PC-3 (cell line): Measurements from ENCODE around the gene NDUFA13. TPM values are rescaled to one million over a fixed set of nuclear protein-coding genes. Genes with fewer than 3 reads are reported as not detected.

Experiments
- ATAC-seq: fragments of 200-7000 bp; cut with Tn5 transposase; 2 replicates; pipeline ENCODE4 v1.9.1; 2020; ENCODE audit warnings: mild to moderate bottlenecking, moderate library complexity
- BruUV-seq: library from RNA; stranded (reverse); fragments of 400-500 nt; replicated peaks from 2 replicates; lab custom pipeline; 2021; lab: Mats Ljungman, UMichigan
- CTCF ChIA-PET: fragments of 300-600 bp; sonication (Branson Sonifier 250); formaldehyde crosslinking; loops from one replicate; lab custom pipeline; 2022; ENCODE audit warnings: antibody characterized with exemption; lab: Charles Lee
- POLR2A ChIA-PET: fragments of 300-600 bp; sonication (Branson Sonifier 250); formaldehyde crosslinking; loops from one replicate; lab custom pipeline; 2022; ENCODE audit warnings: antibody characterized with exemption; ENCODE audit not compliant: unreplicated experiment; lab: Charles Lee
- DNase-seq: peaks from one replicate; pipeline ENCODE4 v3.0.0-alpha.2; 2015
- H2AFZ ChIP-seq: fragments of 300-600 bp; sonication (generic); 2 replicates; pipeline ENCODE4 v1.6.0; 2016; ENCODE audit warnings: antibody characterized with exemption, low read length
- H3F3A ChIP-seq: fragments of 300-600 bp; sonication (generic); one replicate; pipeline ENCODE4 v1.6.0; 2017; ENCODE audit warnings: antibody characterized with exemption, low read length, control low read depth, mild to moderate bottlenecking; ENCODE audit not compliant: unreplicated experiment
- H3K27ac ChIP-seq: fragments of 300-600 bp; sonication (generic); 2 replicates; pipeline ENCODE4 v1.5.1; 2016; ENCODE audit warnings: mild to moderate bottlenecking, low read length
- H3K27me3 ChIP-seq: fragments of 300-600 bp; sonication (generic); 2 replicates; pipeline ENCODE4 v1.6.1; 2016; ENCODE audit warnings: low read length, mixed read lengths
- H3K36me3 ChIP-seq: fragments of 300-600 bp; sonication (generic); 2 replicates; pipeline ENCODE4 v1.6.1; 2016; ENCODE audit warnings: low read depth, mixed run types, low read length, mixed read lengths
- H3K4me1 ChIP-seq: fragments of 300-600 bp; sonication (generic); 2 replicates; pipeline ENCODE4 v1.5.1; 2016; ENCODE audit warnings: low read length; ENCODE audit not compliant: insufficient read depth
- H3K4me2 ChIP-seq: fragments of 300-600 bp; sonication (generic); 2 replicates; pipeline ENCODE4 v1.6.0; 2016; ENCODE audit warnings: low read length
- H3K4me3 ChIP-seq: fragments of 300-600 bp; sonication (generic); 2 replicates; pipeline ENCODE4 v1.5.1; 2016; ENCODE audit warnings: mild to moderate bottlenecking, low read length, mixed read lengths
- H3K79me2 ChIP-seq: fragments of 300-600 bp; sonication (generic); 2 replicates; pipeline ENCODE4 v1.6.1; 2017; ENCODE audit warnings: low read length, mixed read lengths
- H3K9ac ChIP-seq: fragments of 300-600 bp; sonication (generic); 2 replicates; pipeline ENCODE4 v1.6.0; 2016; ENCODE audit warnings: mild to moderate bottlenecking, low read length
- H3K9me2 ChIP-seq: fragments of 300-600 bp; sonication (generic); replicated peaks from 2 replicates; pipeline ENCODE4 v1.6.1; 2016; ENCODE audit warnings: mixed run types, low read length, mixed read lengths
- H3K9me3 ChIP-seq: fragments of 300-600 bp; sonication (generic); 2 replicates; pipeline ENCODE4 v1.6.1; 2016; ENCODE audit warnings: low read length, mixed read lengths
- H4K20me1 ChIP-seq: fragments of 300-600 bp; sonication (generic); 2 replicates; pipeline ENCODE4 v1.6.1; 2016; ENCODE audit warnings: low read length, mixed read lengths
- CTCF ChIP-seq: fragments of 300-600 bp; sonication (generic); conservative IDR thresholded peaks from 2 replicates; pipeline ENCODE4 v1.5.1; 2017; ENCODE audit warnings: antibody characterized with exemption, low read depth, mild to moderate bottlenecking, low read length
- EZH2 ChIP-seq: fragments of 300-600 bp; sonication (generic); IDR thresholded peaks from one replicate; pipeline ENCODE4 v1.6.1; 2017; ENCODE audit warnings: antibody characterized with exemption, mild to moderate bottlenecking, low read length; ENCODE audit not compliant: unreplicated experiment
- EZH2phosphoT487 ChIP-seq: fragments of 300-600 bp; sonication (generic); IDR thresholded peaks from 2 replicates; pipeline ENCODE4 v1.6.1; 2018; ENCODE audit warnings: mild to moderate bottlenecking, antibody characterized with exemption, low read length, borderline replicate concordance
- intact Hi-C: fragments of 100-400 bp; cut with micrococcal nuclease; formaldehyde crosslinking; loops from 2 replicates; pipeline ENCODE4 v1.9.0; 2023
- total RNA-seq: library from RNA; depleted of rRNA; stranded (reverse); fragments of >200 nt; gene quantifications from 2 replicates; pipeline ENCODE4 v1.2.3, GENCODE V29; 2014

NDUFA13 gene
- total RNA-seq, 1 experiment from 2014 or later, result 481 TPM

- ChIA-PET POLR2A (no interaction called here), CTCF (no interaction called here)
- H3K4me1 ChIP-seq, result peaks cover 9% of the 10 kb centered on the region; the same call in 1 of the 2 replicates
- H3K27me3 ChIP-seq, result no peaks in the 10 kb centered on the region
- H3K27ac ChIP-seq, result no peak overlapping the region
- no peak overlapping the region for H3K4me2 ChIP-seq
- ATAC-seq, result no peak
- no peak for TF ChIP-seq EZH2
- TF ChIP-seq CTCF, result no peak
- TF ChIP-seq EZH2phosphoT487, result no peak
- H3K79me2 ChIP-seq, result peaks cover 88% of the 10 kb centered on the region
- H3F3A ChIP-seq, result no peaks in the 10 kb centered on the region
- H2AFZ ChIP-seq, result no peak overlapping the region
- H3K4me3 ChIP-seq, result no peak overlapping the region
- BruUV-seq, result no TSS peak
- intact Hi-C loops, result no loop called here
- no peak overlapping the region for H3K9ac ChIP-seq
- peaks cover 12% of the 10 kb centered on the region; the same call in 1 of the 2 replicates for H3K36me3 ChIP-seq
- no peaks in the 10 kb centered on the region for H3K9me2 ChIP-seq
- 0 out of 2 replicates have a peak, but pooled peaks cover 5% of the 10 kb centered on the region for H4K20me1 ChIP-seq
- H3K9me3 ChIP-seq, result no peaks in the 10 kb centered on the region
- DNase-seq, result no peak
These were observed 5.0 kb downstream of the NDUFA13 start for GRCh38 chr19:19520989-19521388.

GRCh38 chr19:19523177-19523576 is 7.2 kb downstream of the NDUFA13 start:
- H3K79me2 ChIP-seq, result peaks cover 66% of the 10 kb centered on the region
- no peak for TF ChIP-seq EZH2
- no peak for TF ChIP-seq CTCF
- no peak for TF ChIP-seq EZH2phosphoT487
- no peaks in the 10 kb centered on the region for H3K4me1 ChIP-seq
- H3K9me3 ChIP-seq, result no peaks in the 10 kb centered on the region
- no peaks in the 10 kb centered on the region for H3K9me2 ChIP-seq
- H3K4me3 ChIP-seq, result no peak overlapping the region
- ATAC-seq (no peak), DNase-seq (no peak)
- no peak overlapping the region for H2AFZ ChIP-seq
- ChIA-PET POLR2A (no interaction called here), CTCF (no interaction called here)
- H3K27me3 ChIP-seq, result no peaks in the 10 kb centered on the region
- intact Hi-C loops, result no loop called here
- no TSS peak for BruUV-seq
- H3K36me3 ChIP-seq, result peaks cover 20% of the 10 kb centered on the region; the same call in 1 of the 2 replicates
- H3K9ac ChIP-seq, result no peak overlapping the region
- H3K27ac ChIP-seq, result no peak overlapping the region
- H3K4me2 ChIP-seq, result no peak overlapping the region
- H3F3A ChIP-seq, result no peaks in the 10 kb centered on the region
- H4K20me1 ChIP-seq, result 0 out of 2 replicates have a peak, but pooled peaks cover 5% of the 10 kb centered on the region

- H2AFZ ChIP-seq, result no peak overlapping the region
- no peak for DNase-seq
- H3K27me3 ChIP-seq, result no peaks in the 10 kb centered on the region
- intact Hi-C loops, result no loop called here
- 0 out of 2 replicates have a peak, but pooled peaks cover 5% of the 10 kb centered on the region for H4K20me1 ChIP-seq
- no peak overlapping the region for H3K4me3 ChIP-seq
- no peak overlapping the region for H3K27ac ChIP-seq
- CTCF ChIA-PET, result no interaction called here
- H3K9ac ChIP-seq, result no peak overlapping the region
- H3F3A ChIP-seq, result no peaks in the 10 kb centered on the region
- no TSS peak for BruUV-seq
- no peaks in the 10 kb centered on the region for H3K9me3 ChIP-seq
- POLR2A ChIA-PET, result no interaction called here
- no peak for ATAC-seq
- no peak overlapping the region for H3K4me2 ChIP-seq
- H3K9me2 ChIP-seq, result no peaks in the 10 kb centered on the region
- peaks cover 20% of the 10 kb centered on the region; the same call in 1 of the 2 replicates for H3K36me3 ChIP-seq
- no peak for TF ChIP-seq EZH2phosphoT487
- TF ChIP-seq CTCF, result no peak
- TF ChIP-seq EZH2, result no peak
- peaks cover 60% of the 10 kb centered on the region for H3K79me2 ChIP-seq
- no peaks in the 10 kb centered on the region for H3K4me1 ChIP-seq
These were observed 8.0 kb downstream of the NDUFA13 start for GRCh38 chr19:19524053-19524452.
